H1 (cell line): ENCODE measurements around the gene HSPA1L. TPM values are rescaled to one million over a fixed set of nuclear protein-coding genes. Genes with fewer than 3 reads are reported as not detected.
"Not testable (repeated sequence)": the region's sequence is repeated elsewhere in the genome, so short reads cannot be mapped to it uniquely, and the experiment has no call there.

Experiments
- CTCF ChIA-PET: fragments of 300-600 bp; sonication (Branson Sonifier 250); formaldehyde crosslinking; loops from one replicate; lab custom pipeline; 2021; ENCODE audit not compliant: partially characterized antibody; lab: Charles Lee
- POLR2A ChIA-PET: fragments of 300-600 bp; sonication (Branson Sonifier 250); formaldehyde crosslinking; loops from one replicate; lab custom pipeline; 2021; ENCODE audit warnings: inconsistent platforms; ENCODE audit not compliant: partially characterized antibody; lab: Charles Lee
- DNase-seq, 2 experiments: peaks; one replicate each; pipeline versions ENCODE4 v3.0.0 to v3.0.0-alpha.2; 2010 to 2022; ENCODE audit warnings: low spot score in 2 of 2, low read depth in 1 of 2, mixed read lengths in 1 of 2
- FAIRE-seq: peaks from 2 replicates; lab custom pipeline; 2011; peaks lifted over from hg19 to GRCh38; lab: Jason Lieb, UNC
- H2AFZ ChIP-seq: 2 replicates; pipeline ENCODE4 v1.8.1; 2012; ENCODE audit warnings: low read length, inconsistent platforms
- H2AK5ac ChIP-seq: 2 replicates; pipeline ENCODE4 v1.6.1; 2013; ENCODE audit warnings: low read depth, low read length
- H2BK120ac ChIP-seq: replicated peaks from 2 replicates; pipeline ENCODE3; 2013; ENCODE audit warnings: low read depth, low read length, inconsistent platforms
- H2BK12ac ChIP-seq: 2 replicates; pipeline ENCODE4 v1.6.1; 2013; ENCODE audit warnings: low read depth, low read length
- H2BK15ac ChIP-seq: 2 replicates; pipeline ENCODE4 v1.6.1; 2013; ENCODE audit warnings: low read length
- H2BK20ac ChIP-seq: 2 replicates; pipeline ENCODE4 v1.6.1; 2013; ENCODE audit warnings: low read length
- H2BK5ac ChIP-seq: 2 replicates; pipeline ENCODE4 v1.6.1; 2013; ENCODE audit warnings: low read depth, low read length
- H3K14ac ChIP-seq: 2 replicates; pipeline ENCODE4 v1.6.1; 2013; ENCODE audit warnings: inconsistent platforms; ENCODE audit not compliant: insufficient read length
- H3K18ac ChIP-seq: 2 replicates; pipeline ENCODE4 v1.6.1; 2013; ENCODE audit warnings: low read length; ENCODE audit errors: extremely low read depth
- H3K23ac ChIP-seq: 2 replicates; pipeline ENCODE4 v1.6.1; 2013; ENCODE audit warnings: inconsistent platforms; ENCODE audit not compliant: insufficient read length
- H3K23me2 ChIP-seq: 2 replicates; pipeline ENCODE4 v1.6.1; 2013; ENCODE audit warnings: low read depth, low read length
- H3K27ac ChIP-seq: 2 replicates; pipeline ENCODE4 v1.6.1; 2011; ENCODE audit warnings: low read depth, low read length, inconsistent platforms
- H3K27me3 ChIP-seq, 4 experiments: replicated peaks in 1 of 4; 1 replicate in 1 of 4; 2 replicates in 3 of 4; pipeline versions ENCODE4 v1.6.1 to v1.8.1; 2011 to 2013; ENCODE audit warnings: low read length in 3 of 4, mild to moderate bottlenecking in 3 of 4, inconsistent platforms in 2 of 4, mixed read lengths in 2 of 4, moderate library complexity in 1 of 4; ENCODE audit not compliant: control insufficient read depth in 3 of 4, insufficient read depth in 3 of 4; ENCODE audit errors: extremely low read depth in 1 of 4
- H3K36me3 ChIP-seq, 4 experiments: 2 replicates each; pipeline versions ENCODE4 v1.6.1 to v1.8.1; 2011 to 2013; ENCODE audit warnings: mild to moderate bottlenecking in 4 of 4, low read length in 3 of 4, moderate library complexity in 2 of 4, control low read depth in 1 of 4, inconsistent platforms in 1 of 4; ENCODE audit not compliant: insufficient read depth in 4 of 4, control insufficient read depth in 2 of 4
- H3K4ac ChIP-seq: replicated peaks from 2 replicates; pipeline ENCODE3; 2013; ENCODE audit warnings: low read length, low read depth, mixed read lengths, inconsistent platforms; ENCODE audit not compliant: insufficient read length
- H3K4me1 ChIP-seq, 4 experiments: replicated peaks in 1 of 4; 1 replicate in 1 of 4; 2 replicates in 3 of 4; pipeline versions ENCODE4 v1.6.1 to v1.8.1; 2011 to 2013; ENCODE audit warnings: low read length in 3 of 4, inconsistent platforms in 2 of 4, mixed read lengths in 1 of 4; ENCODE audit not compliant: insufficient read depth in 4 of 4, control insufficient read depth in 3 of 4
- H3K4me2 ChIP-seq, 2 experiments: 2 replicates each; pipeline versions ENCODE4 v1.6.1 to v1.8.1; 2011 to 2013; ENCODE audit warnings: low read depth in 2 of 2, low read length in 2 of 2, control low read depth in 1 of 2, inconsistent platforms in 1 of 2, mild to moderate bottlenecking in 1 of 2; ENCODE audit not compliant: insufficient read depth in 1 of 2
- H3K4me3 ChIP-seq, 4 experiments: fragments of 200-600, 300-600 bp in 1 of 4; sonication (generic), shearing (Covaris generic), sonication (Bioruptor Twin) in 1 of 4; 2 replicates each; pipeline versions ENCODE4 v1.5.1 to v1.8.1; 2011 to 2016; ENCODE audit warnings: low read length in 4 of 4, low read depth in 3 of 4, control low read depth in 2 of 4, inconsistent platforms in 2 of 4, mild to moderate bottlenecking in 2 of 4, mixed read lengths in 1 of 4, moderate library complexity in 1 of 4; ENCODE audit not compliant: insufficient read depth in 2 of 4; ENCODE audit errors: extremely low read depth in 1 of 4
- H3K56ac ChIP-seq: replicated peaks from 2 replicates; pipeline ENCODE3; 2013; ENCODE audit warnings: low read depth, mild to moderate bottlenecking, mixed read lengths, low read length, inconsistent platforms; ENCODE audit not compliant: insufficient read length
- H3K79me1 ChIP-seq: 2 replicates; pipeline ENCODE4 v1.6.1; 2013; ENCODE audit warnings: low read depth, low read length, control low read depth
- H3K79me2 ChIP-seq, 2 experiments: 2 replicates each; pipeline versions ENCODE4 v1.6.1 to v1.8.1; 2012 to 2013; ENCODE audit warnings: low read length in 2 of 2, mild to moderate bottlenecking in 2 of 2, inconsistent platforms in 1 of 2; ENCODE audit not compliant: insufficient read depth in 2 of 2, control insufficient read depth in 1 of 2
- H3K9ac ChIP-seq, 4 experiments: replicated peaks in 1 of 4; 1 replicate in 1 of 4; 2 replicates in 3 of 4; pipeline versions ENCODE4 v1.6.1 to v1.8.1; 2011 to 2013; ENCODE audit warnings: low read depth in 3 of 4, low read length in 3 of 4, control low read depth in 2 of 4, mild to moderate bottlenecking in 2 of 4, moderate library complexity in 2 of 4, inconsistent platforms in 1 of 4; ENCODE audit errors: extremely low read depth in 1 of 4
- H3K9me3 ChIP-seq, 2 experiments: 2 replicates each; pipeline versions ENCODE4 v1.6.1 to v1.8.1; 2012 to 2013; ENCODE audit warnings: mild to moderate bottlenecking in 2 of 2, moderate library complexity in 2 of 2, control low read depth in 1 of 2, inconsistent platforms in 1 of 2, low read depth in 1 of 2, low read length in 1 of 2, mixed read lengths in 1 of 2; ENCODE audit not compliant: insufficient read depth in 2 of 2
- H4K20me1 ChIP-seq, 2 experiments: replicated peaks in 1 of 2; 2 replicates each; pipeline versions ENCODE3 to v1.8.1; 2011 to 2013; ENCODE audit warnings: inconsistent platforms in 2 of 2, low read length in 2 of 2, mild to moderate bottlenecking in 1 of 2; ENCODE audit not compliant: insufficient read depth in 2 of 2, control insufficient read depth in 1 of 2
- H4K5ac ChIP-seq: 2 replicates; pipeline ENCODE4 v1.6.1; 2013; ENCODE audit warnings: low read length, low read depth, mixed read lengths, inconsistent platforms; ENCODE audit not compliant: insufficient read length
- H4K8ac ChIP-seq: 2 replicates; pipeline ENCODE4 v1.8.0; 2013; ENCODE audit warnings: mild to moderate bottlenecking, moderate library complexity, low read length, inconsistent platforms; ENCODE audit not compliant: insufficient read depth; ENCODE audit errors: extremely low read depth
- H4K91ac ChIP-seq: replicated peaks from 2 replicates; pipeline ENCODE3; 2013; ENCODE audit warnings: low read length, mixed read lengths, inconsistent platforms; ENCODE audit not compliant: insufficient read length
- ATF3 ChIP-seq: IDR thresholded peaks from 2 replicates; pipeline ENCODE4 v1.6.1; 2011; ENCODE audit warnings: low read depth, mild to moderate bottlenecking, low read length; ENCODE audit not compliant: insufficient read depth
- CBX8 ChIP-seq: fragments of 300-800, 300-1000 bp; sonication (generic); IDR thresholded peaks from 2 replicates; pipeline ENCODE4 v1.7.1; 2016; ENCODE audit warnings: low read depth, low read length, borderline replicate concordance
- GABPA ChIP-seq: IDR thresholded peaks from 2 replicates; pipeline ENCODE4 v1.6.1; 2011; ENCODE audit warnings: mild to moderate bottlenecking, low read length, moderate library complexity, borderline replicate concordance; ENCODE audit not compliant: insufficient read depth
- SP1 ChIP-seq: IDR thresholded peaks from 2 replicates; pipeline ENCODE4 v1.6.1; 2011; ENCODE audit warnings: low read depth, low read length
- SRF ChIP-seq: IDR thresholded peaks from 2 replicates; pipeline ENCODE4 v1.6.1; 2011; ENCODE audit warnings: mild to moderate bottlenecking, low read depth, low read length, moderate library complexity
- SUZ12 ChIP-seq: fragments of 200-600 bp; sonication (generic); IDR thresholded peaks from 2 replicates; pipeline ENCODE4 v1.6.1; 2012; ENCODE audit warnings: mild to moderate bottlenecking, inconsistent platforms, low read length, moderate library complexity, mixed read lengths
- WGBS, 2 experiments: shearing (Covaris generic) in 1 of 2; methylation state at CpG; one replicate each; pipeline versions ENCODE4 v1.1.6 to v1.1.7; 2013 to 2015; ENCODE audit warnings: low lambda C conversion rate in 2 of 2, mixed read lengths in 2 of 2, inconsistent platforms in 1 of 2, low coverage in 1 of 2, missing lambda C conversion rate in 1 of 2; ENCODE audit not compliant: insufficient replicate concordance in 2 of 2, insufficient coverage in 1 of 2, insufficient read length in 1 of 2; ENCODE audit errors: extremely low coverage in 1 of 2, missing lambda C conversion rate in 1 of 2; 5-methylcytosine and 5-hydroxymethylcytosine counted together
- polyA plus RNA-seq, 7 experiments: library from polyadenylated mRNA; depleted of rRNA in 3 of 7; stranded (reverse) in 5 of 7; unstranded in 2 of 7; fragments of >200 nt in 5 of 7; fragments of 200-250 nt in 2 of 7; gene quantifications; 1 replicate in 5 of 7; 2 replicates in 1 of 7; 4 replicates in 1 of 7; pipeline versions ENCODE4 v1.2.1 to v1.2.3, GENCODE V29; 2011 to 2013; ENCODE audit warnings: missing spikeins in 2 of 7, mixed read lengths in 2 of 7
- total RNA-seq: library from RNA; stranded (reverse); fragmentation: NEBNext Ultra II Directional; extraction: Animal tissue kit (Norgen Biotek cat#: 25700); gene quantifications from 2 replicates; pipeline ENCODE4 v1.2.1, GENCODE V29; 2021

Gene HSPA1L
- total and polyA plus RNA-seq, 2 of the 8 experiments (the other 6 are each of a cell fraction or from before 2014, with no cell fraction given): 1.00 to 1.9 TPM

GRCh38 chr6:31811645-31812044 is 3.4 kb downstream of the HSPA1L start (continued):
- TF ChIP-seq GABPA (no peak), SRF (no peak), ATF3 (no peak), SP1 (no peak), CBX8 (no peak), SUZ12 (no peak)

- H3K4ac ChIP-seq, H3K36me3 ChIP-seq, H3K4me2 ChIP-seq, H3K14ac ChIP-seq, H3K23ac ChIP-seq, H2BK120ac ChIP-seq, H4K5ac ChIP-seq, H4K8ac ChIP-seq, H3K9ac ChIP-seq, H2AK5ac ChIP-seq, H3K27me3 ChIP-seq, H3K18ac ChIP-seq, H3K79me1 ChIP-seq, H3K27ac ChIP-seq, H2BK5ac ChIP-seq, H2BK20ac ChIP-seq, H2BK15ac ChIP-seq, H3K9me3 ChIP-seq, H3K23me2 ChIP-seq, H3K56ac ChIP-seq, H2BK12ac ChIP-seq, H4K20me1 ChIP-seq, H2AFZ ChIP-seq, H3K4me1 ChIP-seq, DNase-seq, H4K91ac ChIP-seq, H3K4me3 ChIP-seq, FAIRE-seq: not testable (repeated sequence)
- ChIA-PET CTCF (interaction anchor here (0.6 to 3.9 kb wide), 5 partner anchors 15 to 1791 kb away, joined by 3 to 21 read pairs (median 7); partner anchors contain the start of gene DDAH2), POLR2A (interaction anchor here (0.7 to 3.7 kb wide), 4 partner anchors 11 to 127 kb away, joined by 3 to 25 read pairs (median 4); no protein-coding TSS in a partner anchor)
- 95% methylated on average over 10 of the region's 10 CpGs; no CpG with 5 or more reads in 1 of the 2 experiments for WGBS, 2 experiments
- peaks cover 5 to 18% of the 10 kb centered on the region in 2 experiments; a peak in 2 of 4 replicates for H3K79me2 ChIP-seq
These were observed 6.5 kb downstream of the HSPA1L start for GRCh38 chr6:31808599-31808998.
